Fibroblast of skin of right biceps (primary cell): Measurements from ENCODE around the gene SLC29A1.
A peak's percentile ranks its signal among the peaks of the same experiment; 100 is the strongest.

Experiments
- DNase-seq: peaks from one replicate; pipeline ENCODE4 v3.0.0-alpha.2; 2013

Gene SLC29A1

GRCh38 chr6:44270526-44271405, 47.4 kb downstream of the SLC29A1 start:
- DNase-seq = no peak

- DNase-seq = no peak
Observed at GRCh38 chr6:44271406-44271723, 48.0 kb downstream of the SLC29A1 start.

GRCh38 chr6:44271914-44272313, 48.5 kb downstream of the SLC29A1 start:
- DNase-seq = no peak

GRCh38 chr6:44272529-44272928, 49.1 kb downstream of the SLC29A1 start:
- no peak for DNase-seq

- no peak for DNase-seq
Observed at GRCh38 chr6:44272999-44273566, 49.7 kb downstream of the SLC29A1 start.

- no peak for DNase-seq
Observed at GRCh38 chr6:44273617-44274016, 50.2 kb downstream of the SLC29A1 start.

- no peak for DNase-seq
Observed at GRCh38 chr6:44275271-44275748, 51.9 kb downstream of the SLC29A1 start.

GRCh38 chr6:44275749-44276648, 52.6 kb downstream of the SLC29A1 start:
- DNase-seq = no peak

- no peak for DNase-seq
Observed at GRCh38 chr6:44276667-44277640, 53.6 kb downstream of the SLC29A1 start.

- DNase-seq = no peak
Observed at GRCh38 chr6:44277763-44278162, 54.4 kb downstream of the SLC29A1 start.

- DNase-seq = no peak
Observed at GRCh38 chr6:44278315-44278714, 54.9 kb downstream of the SLC29A1 start.

- DNase-seq = peak; percentile 11
Observed at GRCh38 chr6:44278774-44279697, 55.6 kb downstream of the SLC29A1 start.
